Endodermal cell (in vitro differentiated cells): Measurements from ENCODE around the gene ZNF425. TPM values are rescaled to one million over a fixed set of nuclear protein-coding genes. Genes with fewer than 3 reads are reported as not detected.

Experiments used
- DNase-seq: peaks from one replicate; pipeline ENCODE4 v3.0.0-alpha.2; 2017
- H3K27ac ChIP-seq: 2 replicates; pipeline ENCODE4 v1.5.1; 2013; ENCODE audit warnings: mild to moderate bottlenecking, low read depth, low read length, moderate library complexity
- H3K27me3 ChIP-seq: 2 replicates; pipeline ENCODE4 v1.6.1; 2013; ENCODE audit warnings: mild to moderate bottlenecking, low read length, moderate library complexity; ENCODE audit not compliant: insufficient read depth, control insufficient read depth, poor library complexity, severe bottlenecking
- H3K36me3 ChIP-seq: 2 replicates; pipeline ENCODE4 v1.7.0; 2013; ENCODE audit warnings: mild to moderate bottlenecking, low read length, moderate library complexity; ENCODE audit not compliant: control insufficient read depth, insufficient read depth
- H3K4me1 ChIP-seq: one replicate; pipeline ENCODE4 v1.7.0; 2013; ENCODE audit warnings: low read length; ENCODE audit not compliant: control insufficient read depth, insufficient read depth
- H3K4me3 ChIP-seq: 2 replicates; pipeline ENCODE4 v1.5.1; 2013; ENCODE audit warnings: mild to moderate bottlenecking, low read length, moderate library complexity
- H3K9ac ChIP-seq: 2 replicates; pipeline ENCODE4 v1.6.1; 2013; ENCODE audit warnings: mild to moderate bottlenecking, low read length, moderate library complexity; ENCODE audit not compliant: poor library complexity, severe bottlenecking; ENCODE audit errors: extremely low read depth
- H3K9me3 ChIP-seq: 2 replicates; pipeline ENCODE4 v1.6.1; 2013; ENCODE audit warnings: mild to moderate bottlenecking, low read length, moderate library complexity; ENCODE audit not compliant: control insufficient read depth
- H3K27ac Mint-ChIP-seq: 2 replicates; pipeline ENCODE4 v1.8.0; 2020; ENCODE audit warnings: mixed read lengths
- H3K27me3 Mint-ChIP-seq: 2 replicates; pipeline ENCODE4 v1.8.0; 2021; ENCODE audit warnings: mild to moderate bottlenecking, mixed read lengths; ENCODE audit not compliant: insufficient read depth
- H3K36me3 Mint-ChIP-seq: 2 replicates; pipeline ENCODE4 v1.8.0; 2020; ENCODE audit warnings: low read depth, mixed read lengths
- H3K4me1 Mint-ChIP-seq: 2 replicates; pipeline ENCODE4 v1.8.0; 2020; ENCODE audit warnings: mixed read lengths
- H3K4me3 Mint-ChIP-seq: 2 replicates; pipeline ENCODE4 v1.8.0; 2020; ENCODE audit warnings: mild to moderate bottlenecking, moderate library complexity, mixed read lengths
- H3K9me3 Mint-ChIP-seq: 2 replicates; pipeline ENCODE4 v1.8.0; 2020; ENCODE audit warnings: mild to moderate bottlenecking, mixed read lengths
- WGBS, 2 experiments: methylation state at CpG; one replicate each; pipeline versions ENCODE4 v1.1.5 to v1.1.7; 2013; ENCODE audit warnings: missing lambda C conversion rate in 2 of 2, mixed read lengths in 1 of 2; ENCODE audit not compliant: insufficient coverage in 1 of 2, insufficient read length in 1 of 2; 5-methylcytosine and 5-hydroxymethylcytosine counted together
- total RNA-seq, 2 donors: library from RNA; stranded (reverse); fragmentation: NEBNext Ultra II Directional in 1 of 2; extraction: Animal tissue kit (Norgen Biotek cat#: 25700) in 1 of 2; gene quantifications; 2 replicates in 1 of 2; 3 replicates in 1 of 2; pipeline ENCODE4 v1.2.1, GENCODE V29; 2021
- TF ChIP-seq, protein P1 (sequence below): fragments of 200-600 bp; sonication (generic); conservative IDR thresholded peaks from 2 replicates; pipeline ENCODE4 v1.5.0; 2021; ENCODE audit warnings: antibody characterized with exemption, mild to moderate bottlenecking

Gene ZNF425
- total RNA-seq, 2 donors from 2014 or later: 2.1 to 2.7 TPM

DNA sequence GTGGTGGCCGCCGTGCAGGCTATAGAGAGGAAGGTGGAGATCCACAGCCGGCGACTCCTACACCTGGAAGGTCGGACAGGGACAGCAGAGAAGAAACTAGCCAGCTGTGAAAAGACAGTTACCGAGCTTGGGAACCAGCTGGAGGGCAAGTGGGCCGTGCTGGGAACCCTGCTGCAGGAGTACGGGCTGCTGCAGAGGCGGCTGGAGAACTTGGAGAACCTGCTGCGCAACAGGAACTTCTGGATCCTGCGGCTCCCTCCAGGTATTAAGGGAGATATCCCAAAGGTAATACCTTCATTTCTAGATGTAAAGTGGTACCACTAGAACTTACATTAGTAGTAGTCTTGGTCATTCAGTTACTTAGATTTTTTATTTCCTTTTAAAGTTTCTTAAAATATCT, 27.9 kb upstream of the ZNF425 start:
- WGBS, 2 experiments: 94 to 98% methylated on average over 11 of the region's 11 CpGs
- peaks cover 48% of the 10 kb centered on the region for H3K36me3 Mint-ChIP-seq

DNA sequence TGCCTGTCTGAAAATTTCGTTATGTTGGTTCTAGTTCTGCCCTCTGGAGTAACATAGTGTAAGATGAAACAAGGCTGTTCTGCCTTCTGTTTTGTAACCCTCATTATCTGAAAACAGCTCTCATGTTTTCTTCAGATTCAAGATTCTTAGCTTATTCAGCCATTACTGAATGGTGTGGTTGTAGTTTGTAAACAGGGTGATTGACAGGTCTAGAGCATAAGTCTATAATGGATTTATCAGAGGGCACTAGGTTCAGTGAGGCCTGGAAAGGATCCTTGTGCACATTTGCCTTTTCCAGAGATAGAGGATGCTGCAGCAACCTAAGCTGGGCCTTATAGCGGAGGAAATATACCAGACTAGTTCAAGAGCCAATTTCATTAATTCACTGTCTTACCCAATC, 27.2 kb upstream of the ZNF425 start:
- Histone ChIP-seq H3K9me3 (no peaks in the 10 kb centered on the region), H3K27me3 (no peaks in the 10 kb centered on the region), H3K36me3 (peaks cover 25% of the 10 kb centered on the region), H3K4me3 (no peak overlapping the region), H3K27ac (no peak overlapping the region), H3K4me1 (no peaks in the 10 kb centered on the region), H3K9ac (no peak overlapping the region)
- Mint-ChIP-seq H3K27ac (no peak overlapping the region), H3K4me3 (no peak overlapping the region), H3K36me3 (peaks cover 45% of the 10 kb centered on the region), H3K27me3 (no peaks in the 10 kb centered on the region), H3K9me3 (peaks cover 2% of the 10 kb centered on the region), H3K4me1 (peaks cover 3% of the 10 kb centered on the region)
- WGBS, 2 experiments: 88 to 94% methylated on average over 1 to 2 of the region's 2 CpGs
- TF ChIP-seq, protein P1, sequence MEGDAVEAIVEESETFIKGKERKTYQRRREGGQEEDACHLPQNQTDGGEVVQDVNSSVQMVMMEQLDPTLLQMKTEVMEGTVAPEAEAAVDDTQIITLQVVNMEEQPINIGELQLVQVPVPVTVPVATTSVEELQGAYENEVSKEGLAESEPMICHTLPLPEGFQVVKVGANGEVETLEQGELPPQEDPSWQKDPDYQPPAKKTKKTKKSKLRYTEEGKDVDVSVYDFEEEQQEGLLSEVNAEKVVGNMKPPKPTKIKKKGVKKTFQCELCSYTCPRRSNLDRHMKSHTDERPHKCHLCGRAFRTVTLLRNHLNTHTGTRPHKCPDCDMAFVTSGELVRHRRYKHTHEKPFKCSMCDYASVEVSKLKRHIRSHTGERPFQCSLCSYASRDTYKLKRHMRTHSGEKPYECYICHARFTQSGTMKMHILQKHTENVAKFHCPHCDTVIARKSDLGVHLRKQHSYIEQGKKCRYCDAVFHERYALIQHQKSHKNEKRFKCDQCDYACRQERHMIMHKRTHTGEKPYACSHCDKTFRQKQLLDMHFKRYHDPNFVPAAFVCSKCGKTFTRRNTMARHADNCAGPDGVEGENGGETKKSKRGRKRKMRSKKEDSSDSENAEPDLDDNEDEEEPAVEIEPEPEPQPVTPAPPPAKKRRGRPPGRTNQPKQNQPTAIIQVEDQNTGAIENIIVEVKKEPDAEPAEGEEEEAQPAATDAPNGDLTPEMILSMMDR: no peak
- DNase-seq: no peak

More for the DNA sequence above, 27.9 kb upstream of the ZNF425 start:
- Histone ChIP-seq H3K27me3 (no peaks in the 10 kb centered on the region), H3K4me1 (no peaks in the 10 kb centered on the region), H3K36me3 (peaks cover 25% of the 10 kb centered on the region), H3K9me3 (no peaks in the 10 kb centered on the region), H3K4me3 (no peak overlapping the region), H3K27ac (no peak overlapping the region), H3K9ac (no peak overlapping the region)
- no peak for DNase-seq
- Mint-ChIP-seq H3K27me3 (no peaks in the 10 kb centered on the region), H3K27ac (no peak overlapping the region), H3K4me3 (no peak overlapping the region), H3K4me1 (no peaks in the 10 kb centered on the region), H3K9me3 (peaks cover 2% of the 10 kb centered on the region)
- TF ChIP-seq, protein P1: no peak

DNA sequence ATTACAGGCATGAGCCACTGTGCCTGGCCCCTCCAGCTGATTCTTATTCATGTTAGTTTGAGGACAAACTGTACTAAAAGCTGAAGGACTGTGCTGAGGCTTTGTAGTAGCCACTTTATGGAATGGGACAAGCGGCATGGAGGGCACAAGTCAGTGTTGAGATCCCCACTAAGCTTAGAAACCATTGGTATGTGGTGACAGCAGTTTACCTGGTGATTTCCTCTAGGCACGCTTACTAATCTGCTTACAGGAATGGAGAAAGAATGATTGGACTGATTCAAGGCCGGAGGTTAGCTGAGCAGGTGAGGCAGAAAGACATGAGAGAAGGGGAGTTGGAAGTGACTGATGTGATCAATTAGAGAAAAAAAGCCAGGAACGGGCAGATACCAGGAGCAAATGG, 24.9 kb upstream of the ZNF425 start:
- Mint-ChIP-seq H3K27me3 (no peaks in the 10 kb centered on the region), H3K36me3 (peaks cover 26% of the 10 kb centered on the region), H3K4me3 (no peak overlapping the region), H3K9me3 (no peaks in the 10 kb centered on the region), H3K27ac (peak overlapping the region; percentile 8), H3K4me1 (peaks cover 6% of the 10 kb centered on the region)
- no peak overlapping the region for H3K4me3 ChIP-seq
- DNase-seq: no peak
- peaks cover 20% of the 10 kb centered on the region for H3K36me3 ChIP-seq
- H3K9me3 ChIP-seq: no peaks in the 10 kb centered on the region
- 83 to 92% methylated on average over 4 of the region's 4 CpGs for WGBS, 2 experiments
- TF ChIP-seq, protein P1: no peak
- H3K27me3 ChIP-seq: no peaks in the 10 kb centered on the region
- no peak overlapping the region for H3K27ac ChIP-seq
- no peak overlapping the region for H3K9ac ChIP-seq
- no peaks in the 10 kb centered on the region for H3K4me1 ChIP-seq
